Measurements from ENCODE around the gene PRMT9.

GRCh38 chr4:147724468-147725201, 40.7 kb upstream of the PRMT9 start:
- TF ChIP-seq, protein P1, sequence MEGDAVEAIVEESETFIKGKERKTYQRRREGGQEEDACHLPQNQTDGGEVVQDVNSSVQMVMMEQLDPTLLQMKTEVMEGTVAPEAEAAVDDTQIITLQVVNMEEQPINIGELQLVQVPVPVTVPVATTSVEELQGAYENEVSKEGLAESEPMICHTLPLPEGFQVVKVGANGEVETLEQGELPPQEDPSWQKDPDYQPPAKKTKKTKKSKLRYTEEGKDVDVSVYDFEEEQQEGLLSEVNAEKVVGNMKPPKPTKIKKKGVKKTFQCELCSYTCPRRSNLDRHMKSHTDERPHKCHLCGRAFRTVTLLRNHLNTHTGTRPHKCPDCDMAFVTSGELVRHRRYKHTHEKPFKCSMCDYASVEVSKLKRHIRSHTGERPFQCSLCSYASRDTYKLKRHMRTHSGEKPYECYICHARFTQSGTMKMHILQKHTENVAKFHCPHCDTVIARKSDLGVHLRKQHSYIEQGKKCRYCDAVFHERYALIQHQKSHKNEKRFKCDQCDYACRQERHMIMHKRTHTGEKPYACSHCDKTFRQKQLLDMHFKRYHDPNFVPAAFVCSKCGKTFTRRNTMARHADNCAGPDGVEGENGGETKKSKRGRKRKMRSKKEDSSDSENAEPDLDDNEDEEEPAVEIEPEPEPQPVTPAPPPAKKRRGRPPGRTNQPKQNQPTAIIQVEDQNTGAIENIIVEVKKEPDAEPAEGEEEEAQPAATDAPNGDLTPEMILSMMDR (conservative IDR thresholded peaks at IDR 0.05; ENCODE audit: low read depth, low read length): no peak
- TF ChIP-seq RAD21 (IDR thresholded peaks at IDR 0.05; ENCODE audit: low read length): no peak
- TF ChIP-seq CEBPB (IDR thresholded peaks at IDR 0.05; ENCODE audit: low read depth, low read length): no peak
- no peak for TF ChIP-seq SMC3 (IDR thresholded peaks at IDR 0.05; ENCODE audit: low read depth, low read length)
- TF ChIP-seq POLR2A (IDR thresholded peaks at IDR 0.05; ENCODE audit: low read depth, low read length): no peak
- TF ChIP-seq MAFK (IDR thresholded peaks at IDR 0.05; ENCODE audit: low read depth, low read length): no peak
- TF ChIP-seq RCOR1 (IDR thresholded peaks at IDR 0.05; ENCODE audit: insufficient replicate concordance, low read length): no peak
- no peak for TF ChIP-seq RFX5 (IDR thresholded peaks at IDR 0.05; ENCODE audit: low read depth, low read length)
- TF ChIP-seq, protein P2, sequence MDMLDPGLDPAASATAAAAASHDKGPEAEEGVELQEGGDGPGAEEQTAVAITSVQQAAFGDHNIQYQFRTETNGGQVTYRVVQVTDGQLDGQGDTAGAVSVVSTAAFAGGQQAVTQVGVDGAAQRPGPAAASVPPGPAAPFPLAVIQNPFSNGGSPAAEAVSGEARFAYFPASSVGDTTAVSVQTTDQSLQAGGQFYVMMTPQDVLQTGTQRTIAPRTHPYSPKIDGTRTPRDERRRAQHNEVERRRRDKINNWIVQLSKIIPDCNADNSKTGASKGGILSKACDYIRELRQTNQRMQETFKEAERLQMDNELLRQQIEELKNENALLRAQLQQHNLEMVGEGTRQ (IDR thresholded peaks at IDR 0.05; ENCODE audit: low read depth, low read length): no peak
- no peak for TF ChIP-seq MAZ (IDR thresholded peaks at IDR 0.05; ENCODE audit: borderline replicate concordance, low read depth, low read length)
- no peak for TF ChIP-seq MXI1 (IDR thresholded peaks at IDR 0.05; ENCODE audit: borderline replicate concordance, low read depth, low read length)
- TF ChIP-seq, protein P3, sequence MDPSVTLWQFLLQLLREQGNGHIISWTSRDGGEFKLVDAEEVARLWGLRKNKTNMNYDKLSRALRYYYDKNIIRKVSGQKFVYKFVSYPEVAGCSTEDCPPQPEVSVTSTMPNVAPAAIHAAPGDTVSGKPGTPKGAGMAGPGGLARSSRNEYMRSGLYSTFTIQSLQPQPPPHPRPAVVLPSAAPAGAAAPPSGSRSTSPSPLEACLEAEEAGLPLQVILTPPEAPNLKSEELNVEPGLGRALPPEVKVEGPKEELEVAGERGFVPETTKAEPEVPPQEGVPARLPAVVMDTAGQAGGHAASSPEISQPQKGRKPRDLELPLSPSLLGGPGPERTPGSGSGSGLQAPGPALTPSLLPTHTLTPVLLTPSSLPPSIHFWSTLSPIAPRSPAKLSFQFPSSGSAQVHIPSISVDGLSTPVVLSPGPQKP (IDR thresholded peaks at IDR 0.05; ENCODE audit: borderline replicate concordance, low read depth, low read length): no peak
- TF ChIP-seq BHLHE40 (IDR thresholded peaks at IDR 0.05; ENCODE audit: low read depth, low read length): no peak

Data from IMR-90 (cell line).